DMS 273 (cell line): ENCODE results near the gene HMGXB3.

Experiments
- DNase-seq: peaks from one replicate; lab custom pipeline; 2025; ENCODE audit not compliant: unreplicated experiment; lab: John Stamatoyannopoulos, UW

HMGXB3 gene

DNA sequence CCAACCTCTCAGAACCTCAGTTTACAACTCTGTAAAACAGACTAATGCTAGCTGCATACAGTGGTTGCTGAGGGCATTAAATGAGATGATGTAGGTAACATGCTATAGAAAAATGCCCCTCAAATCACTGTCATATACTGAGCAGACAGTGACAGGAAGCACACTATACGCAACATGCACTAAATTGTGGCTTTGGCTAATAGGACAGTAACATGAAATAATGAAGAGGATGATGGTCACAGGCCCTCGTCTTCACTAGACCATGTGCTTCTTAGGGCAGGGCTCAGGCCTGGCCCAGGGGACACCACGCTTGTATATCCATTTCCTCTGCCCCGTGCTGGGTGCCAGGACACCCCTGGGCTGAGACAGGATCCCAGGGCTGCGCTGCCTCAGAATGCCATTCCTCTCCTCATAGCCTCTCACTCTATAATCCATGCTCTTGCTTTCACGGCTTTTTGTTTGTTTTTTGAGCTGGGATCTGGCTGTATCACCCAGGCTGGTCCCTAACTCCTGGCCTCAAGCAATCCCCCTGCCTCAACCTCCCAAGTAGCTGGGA, 66.9 kb downstream of the HMGXB3 start:
- DNase-seq: no peak

DNA sequence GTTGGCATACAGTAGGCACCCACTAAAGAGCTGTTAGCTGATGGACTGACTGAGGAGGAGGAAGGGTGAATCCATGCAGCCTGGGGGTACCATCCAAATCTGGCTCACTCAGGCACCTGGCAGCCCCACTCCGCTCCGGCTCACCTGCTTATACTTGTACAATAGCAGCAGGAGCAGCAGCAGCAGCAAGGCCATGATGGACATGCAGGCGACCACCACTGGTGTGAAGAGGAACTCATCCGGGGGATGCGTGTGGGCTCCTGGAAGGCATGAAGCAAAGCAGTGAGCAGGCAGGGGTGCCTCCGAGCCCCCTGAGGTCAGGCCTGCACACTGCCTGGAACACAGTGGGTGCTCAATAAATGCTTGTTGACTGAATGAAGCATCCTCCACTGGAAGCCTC, 67.5 kb downstream of the HMGXB3 start:
- DNase-seq: no peak

DNA sequence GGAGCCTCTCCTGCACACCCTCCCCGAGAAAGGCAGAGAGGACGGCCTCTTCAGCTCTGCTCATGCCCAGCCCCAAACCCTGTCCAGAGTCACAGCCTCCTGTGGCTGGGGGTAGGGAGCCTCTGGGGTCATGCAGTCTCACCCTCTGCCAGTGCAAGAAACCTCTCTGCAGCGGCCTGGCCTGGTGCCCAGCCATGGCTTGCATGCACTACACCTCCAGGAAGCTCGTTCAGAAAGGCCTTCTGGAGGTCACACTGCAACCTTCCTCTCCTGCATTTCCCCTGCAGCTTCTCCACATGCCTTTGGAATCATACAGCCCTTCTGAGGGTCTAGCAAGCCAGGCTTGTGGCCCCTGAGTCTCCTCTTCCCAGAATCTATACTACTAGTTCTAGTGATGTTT, 67.9 kb downstream of the HMGXB3 start:
- DNase-seq: no peak

DNA sequence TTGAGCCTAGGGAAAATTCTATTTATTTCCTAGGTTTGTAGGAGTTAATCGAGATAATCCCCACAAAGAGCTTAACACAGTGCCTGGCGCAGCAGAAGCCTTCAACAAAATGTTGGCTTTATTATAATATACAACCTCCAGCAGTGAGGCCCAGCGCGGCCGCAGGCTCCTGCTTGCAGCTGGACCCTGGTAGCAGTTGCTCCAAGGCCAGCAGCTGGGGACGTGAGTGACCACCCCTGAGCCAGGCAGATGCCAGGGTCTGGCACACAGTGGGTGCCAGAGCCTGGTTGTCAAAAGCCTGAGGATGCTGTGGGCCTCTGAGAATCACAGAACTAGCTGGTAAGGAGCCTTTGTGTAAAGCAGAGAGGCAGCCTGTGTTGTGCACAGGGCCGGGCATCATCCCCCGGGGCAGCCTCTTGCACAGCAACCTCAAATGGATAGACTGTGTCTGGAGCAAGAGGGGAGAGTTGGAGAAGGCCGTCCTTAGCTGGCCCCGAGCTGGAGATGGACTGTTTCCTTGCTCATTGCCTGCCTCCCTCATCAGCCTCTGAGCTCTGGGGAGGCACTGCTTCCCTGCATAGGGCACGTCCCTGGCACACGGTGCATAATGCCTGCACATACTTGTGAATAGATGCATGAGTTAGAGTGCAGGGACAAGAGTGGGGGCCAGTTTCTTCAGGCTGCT, 68.6 kb downstream of the HMGXB3 start:
- DNase-seq: no peak

DNA sequence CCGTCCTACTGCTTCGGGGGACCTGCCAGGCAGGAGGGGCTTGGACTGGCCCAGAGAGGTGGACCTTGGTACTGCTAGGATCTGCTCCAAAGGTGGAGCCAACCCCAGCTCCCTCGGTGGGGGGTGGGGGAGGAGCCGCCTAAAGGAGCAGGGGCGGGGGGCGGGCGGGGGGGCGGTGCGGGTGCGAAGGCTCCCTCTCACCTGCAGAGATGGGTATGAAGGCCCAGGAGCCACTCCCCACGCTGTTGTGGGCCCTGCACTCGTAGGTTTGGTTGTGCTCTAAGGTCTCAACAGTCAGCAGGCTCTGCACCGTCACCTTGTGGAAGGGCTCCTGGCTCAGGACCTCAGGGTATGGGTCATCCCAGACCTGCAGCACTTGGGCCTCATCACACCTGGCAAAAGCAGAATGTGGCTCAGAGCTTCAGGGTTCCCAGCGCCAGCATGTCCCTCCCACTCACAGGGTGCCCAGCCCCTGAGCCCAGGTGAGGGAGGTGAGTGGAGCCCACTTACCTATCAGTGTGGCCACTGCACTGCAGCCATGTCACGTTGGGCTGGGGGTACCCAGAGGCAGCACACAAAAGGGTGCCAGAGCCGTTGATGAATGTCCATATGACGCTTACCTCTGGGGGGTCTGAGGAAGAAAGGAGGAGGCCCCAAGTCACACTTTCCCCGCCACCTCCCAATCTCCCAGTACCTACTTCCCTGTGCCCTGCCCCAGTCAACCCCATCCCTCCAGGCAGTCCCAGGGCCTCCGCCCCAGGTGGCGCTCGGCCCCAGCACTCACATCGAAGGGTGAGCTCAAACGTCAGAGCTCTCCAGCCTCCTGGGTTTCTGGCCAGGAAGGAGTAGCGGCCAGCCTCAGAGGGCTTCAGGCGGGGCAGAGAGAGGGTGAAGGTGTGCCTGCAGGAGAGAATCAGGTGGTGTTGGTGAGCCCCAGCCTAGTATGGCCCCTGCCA, 69.4 kb downstream of the HMGXB3 start:
- DNase-seq: no peak

DNA sequence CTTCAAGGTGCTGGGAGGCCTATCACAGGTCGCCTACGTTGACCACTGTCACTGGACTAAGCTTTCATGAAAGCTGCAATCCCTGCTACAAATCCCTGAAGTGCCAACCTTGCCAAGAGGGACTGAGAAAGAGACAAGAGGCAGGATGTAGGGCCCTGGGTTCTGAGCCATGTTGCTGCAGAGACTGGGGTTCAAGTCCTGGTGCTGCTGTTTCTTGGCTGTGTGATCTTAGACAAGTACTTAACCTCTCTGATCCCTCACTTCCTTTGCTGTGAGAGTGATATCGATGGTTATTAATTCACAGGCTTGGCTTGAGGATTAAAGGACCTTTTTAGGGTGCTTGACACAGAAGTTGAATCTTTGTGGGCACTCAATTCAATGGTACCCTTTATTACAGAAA, 70.3 kb downstream of the HMGXB3 start:
- DNase-seq: no peak

DNA sequence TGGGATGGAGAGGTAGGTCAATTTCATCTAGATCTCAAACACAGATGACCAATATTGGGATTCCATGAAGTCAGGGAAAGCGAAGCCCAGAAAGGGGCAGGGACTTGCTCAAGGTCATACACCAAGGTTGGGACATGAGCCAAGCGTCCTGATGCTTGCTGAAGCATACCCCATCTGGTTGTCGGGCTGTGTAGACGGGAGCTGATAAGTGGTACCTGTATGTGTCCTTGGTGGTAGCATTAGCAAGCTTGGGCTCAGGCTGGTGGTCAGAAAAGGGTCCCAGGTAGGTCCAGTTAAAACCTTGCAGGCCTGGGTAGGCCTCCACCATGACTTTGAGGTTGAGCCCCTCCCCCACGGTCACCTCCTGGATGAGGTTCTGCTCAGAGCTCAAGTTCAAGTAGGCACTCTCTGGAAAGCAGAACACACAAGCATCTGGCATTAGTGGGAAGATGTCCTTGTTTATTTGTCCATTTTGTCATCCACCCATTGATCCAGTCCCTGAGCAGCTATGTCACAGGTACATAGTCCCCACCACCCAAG, 72.6 kb downstream of the HMGXB3 start:
- no peak for DNase-seq

DNA sequence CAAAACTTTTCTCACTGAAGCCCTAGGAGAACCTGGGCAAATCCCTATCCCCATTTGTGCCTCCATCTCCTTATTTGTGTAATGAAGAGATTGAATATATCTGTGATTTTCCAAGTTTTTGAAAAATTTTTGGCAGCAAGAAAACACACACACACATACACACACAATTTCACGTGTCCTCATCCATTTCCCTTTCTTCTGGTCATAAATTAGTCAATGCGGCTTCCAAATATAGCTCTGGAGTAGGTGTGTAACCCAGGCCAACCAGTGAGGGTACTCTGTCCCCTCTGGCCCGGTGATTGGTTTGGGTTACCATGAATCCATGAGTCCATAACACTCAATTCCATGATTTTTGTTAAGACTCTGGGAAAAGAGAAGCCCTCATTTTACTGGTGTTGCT, 73.1 kb downstream of the HMGXB3 start:
- no peak for DNase-seq

DNA sequence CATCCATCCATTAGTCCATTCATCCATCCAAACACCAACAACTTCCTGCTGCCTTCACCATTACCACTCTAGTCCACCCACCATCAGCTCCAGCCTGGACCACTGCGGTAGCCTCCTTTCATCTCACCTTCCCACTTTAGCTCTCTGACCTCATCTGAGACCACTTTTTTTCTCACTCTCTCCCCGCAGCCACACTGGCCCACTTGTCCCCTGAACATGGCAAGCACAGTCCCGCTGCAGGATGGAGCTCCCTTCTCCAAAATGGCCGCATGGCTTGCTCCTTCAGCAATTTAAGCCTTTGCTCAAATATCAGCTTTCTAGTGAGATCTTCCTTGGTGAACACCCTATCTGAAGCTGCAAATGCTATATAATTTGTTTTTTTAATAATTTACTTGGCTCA, 74.7 kb downstream of the HMGXB3 start:
- no peak for DNase-seq

DNA sequence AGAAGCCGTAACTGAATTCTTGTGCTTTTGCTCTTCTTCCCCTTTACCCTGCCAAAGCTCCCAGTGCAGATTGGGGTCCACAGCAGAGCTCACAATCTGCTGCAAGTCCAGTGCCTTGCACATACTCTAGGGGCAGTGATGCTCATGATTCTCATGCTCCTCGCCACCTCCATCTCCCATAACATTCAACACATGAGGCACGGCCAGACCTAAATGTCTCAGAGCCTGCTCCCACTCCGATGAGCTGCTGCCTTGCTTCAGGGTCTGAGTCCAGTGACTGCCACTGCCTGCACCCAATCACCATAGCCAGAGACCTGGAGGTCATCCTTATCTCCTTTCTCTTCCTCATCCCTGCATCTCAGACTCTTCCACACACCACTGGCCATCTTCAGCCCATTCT, 75.3 kb downstream of the HMGXB3 start:
- DNase-seq: peak; percentile 21

DNA sequence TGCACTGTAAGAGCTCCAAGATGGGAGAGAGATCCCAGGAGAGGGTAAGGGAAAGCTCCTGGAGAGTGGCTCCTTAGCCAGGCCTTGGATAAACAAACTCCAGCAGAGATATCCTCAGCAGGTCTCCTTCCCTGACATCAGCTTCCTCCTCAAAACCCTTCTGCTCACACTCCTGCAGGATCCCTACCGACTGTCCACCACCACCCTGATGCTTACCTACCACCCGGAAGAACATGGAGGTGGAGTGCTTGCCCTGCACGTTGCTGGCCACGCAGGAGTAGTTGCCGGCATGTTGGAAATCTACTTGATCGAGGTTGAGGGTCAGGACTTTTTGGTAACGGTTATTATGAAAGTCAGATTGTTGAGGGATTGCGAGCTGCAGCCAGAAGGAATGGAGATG, 76.5 kb downstream of the HMGXB3 start:
- no peak for DNase-seq

DNA sequence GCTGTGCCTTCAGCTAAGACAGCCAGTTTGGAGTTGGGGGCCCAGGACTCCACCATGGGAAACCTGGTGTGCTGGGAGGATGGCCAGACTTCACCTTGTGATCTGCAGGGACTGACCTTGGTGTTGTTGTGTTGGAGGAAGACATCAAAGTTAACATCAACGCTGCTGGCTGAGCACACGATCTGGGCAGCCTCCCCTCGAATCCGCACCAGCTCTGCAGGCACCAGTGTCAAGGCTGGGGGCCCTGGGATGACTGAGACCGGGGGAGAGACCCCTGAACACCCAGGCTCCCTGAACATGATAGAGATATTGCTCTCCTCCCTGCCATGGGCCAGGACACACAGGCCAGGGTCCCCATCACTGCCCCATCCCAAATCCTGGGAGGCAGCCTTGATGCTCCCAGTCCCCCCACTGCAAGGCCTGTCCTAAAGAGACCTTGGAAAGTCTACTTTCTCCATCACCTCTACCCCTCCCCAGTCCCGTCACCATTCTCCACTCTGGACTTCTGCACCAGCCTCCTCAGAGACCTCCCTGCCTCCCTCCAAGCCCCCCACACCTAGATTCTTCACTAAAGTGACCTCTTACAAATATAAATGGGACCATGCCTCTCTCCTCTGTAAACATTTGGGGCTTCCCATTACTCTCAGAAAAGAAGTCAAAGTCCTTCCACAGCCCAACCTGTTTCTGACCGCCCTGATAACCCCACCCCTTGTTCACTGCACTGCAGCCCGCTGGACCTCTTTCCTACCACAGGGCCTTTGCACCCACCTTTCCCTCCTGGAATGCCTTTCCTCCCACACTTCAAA, 77.7 kb downstream of the HMGXB3 start:
- DNase-seq: no peak

DNA sequence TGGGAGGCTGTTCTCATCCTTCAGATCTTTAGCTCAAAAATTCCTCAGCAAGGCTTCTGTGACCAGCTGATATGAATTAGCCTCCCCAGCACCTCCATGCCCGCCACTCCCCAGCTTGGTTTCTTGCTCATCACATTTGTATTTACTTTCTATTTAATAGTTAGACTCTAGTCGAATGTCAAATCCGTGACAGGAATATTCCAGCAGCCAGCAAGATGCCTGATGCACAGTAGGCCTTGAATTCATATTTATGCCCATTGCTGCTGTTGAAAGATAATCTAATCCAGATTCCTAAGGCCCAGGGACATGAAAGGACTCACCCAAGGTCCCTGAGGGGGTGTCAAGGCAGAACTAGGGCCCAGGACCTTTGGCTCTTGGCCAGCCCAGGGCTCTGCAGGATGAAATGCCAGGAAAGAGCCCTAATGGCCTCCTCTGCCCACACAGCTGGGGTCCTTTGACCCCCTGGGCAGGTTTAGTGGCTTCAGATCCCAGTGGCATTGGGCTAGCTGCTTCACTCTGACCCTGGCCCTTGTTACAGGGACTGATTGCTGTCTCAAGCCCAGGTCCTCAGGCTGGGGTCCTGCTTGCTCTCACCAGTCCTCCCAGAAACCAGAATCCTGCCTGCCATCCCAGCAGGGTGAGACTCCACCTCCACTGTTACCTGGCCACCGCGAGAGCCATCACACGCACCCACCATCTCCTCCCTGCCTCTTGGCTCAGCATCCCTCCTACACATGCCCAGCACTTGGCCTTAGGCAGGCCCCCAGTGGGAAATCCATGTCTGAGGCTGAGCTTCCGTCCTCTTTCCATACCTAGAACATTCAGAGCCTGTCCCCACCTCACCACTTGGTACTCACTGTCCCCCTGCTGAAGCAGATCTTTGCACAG, 78.5 kb downstream of the HMGXB3 start:
- no peak for DNase-seq

DNA sequence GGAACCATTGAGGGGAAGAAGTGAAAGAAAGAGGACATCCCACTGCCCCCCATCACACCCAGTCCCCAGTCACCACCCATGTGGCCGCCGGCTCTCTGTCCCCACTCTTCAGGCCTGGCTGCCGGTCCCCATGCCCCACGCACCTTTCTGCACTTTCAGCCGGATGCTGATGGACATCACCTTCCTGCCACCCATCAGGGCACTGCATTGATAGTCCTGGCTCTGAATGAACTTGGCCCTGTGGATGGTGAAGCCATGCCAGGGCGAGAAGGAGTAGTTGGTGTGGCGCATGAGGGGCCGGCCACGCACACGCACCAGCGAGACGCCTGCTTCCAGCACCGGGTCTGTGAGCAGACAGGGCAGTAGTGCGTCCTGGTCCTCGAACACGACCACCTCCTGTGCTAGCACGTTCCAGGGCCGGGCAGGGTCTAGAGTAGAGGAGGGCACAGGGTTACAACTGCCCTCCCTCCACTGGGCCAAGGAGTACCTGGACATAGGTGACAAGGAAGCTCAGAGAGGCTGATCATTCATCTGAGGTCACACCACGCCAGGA, 79.4 kb downstream of the HMGXB3 start:
- no peak for DNase-seq

DNA sequence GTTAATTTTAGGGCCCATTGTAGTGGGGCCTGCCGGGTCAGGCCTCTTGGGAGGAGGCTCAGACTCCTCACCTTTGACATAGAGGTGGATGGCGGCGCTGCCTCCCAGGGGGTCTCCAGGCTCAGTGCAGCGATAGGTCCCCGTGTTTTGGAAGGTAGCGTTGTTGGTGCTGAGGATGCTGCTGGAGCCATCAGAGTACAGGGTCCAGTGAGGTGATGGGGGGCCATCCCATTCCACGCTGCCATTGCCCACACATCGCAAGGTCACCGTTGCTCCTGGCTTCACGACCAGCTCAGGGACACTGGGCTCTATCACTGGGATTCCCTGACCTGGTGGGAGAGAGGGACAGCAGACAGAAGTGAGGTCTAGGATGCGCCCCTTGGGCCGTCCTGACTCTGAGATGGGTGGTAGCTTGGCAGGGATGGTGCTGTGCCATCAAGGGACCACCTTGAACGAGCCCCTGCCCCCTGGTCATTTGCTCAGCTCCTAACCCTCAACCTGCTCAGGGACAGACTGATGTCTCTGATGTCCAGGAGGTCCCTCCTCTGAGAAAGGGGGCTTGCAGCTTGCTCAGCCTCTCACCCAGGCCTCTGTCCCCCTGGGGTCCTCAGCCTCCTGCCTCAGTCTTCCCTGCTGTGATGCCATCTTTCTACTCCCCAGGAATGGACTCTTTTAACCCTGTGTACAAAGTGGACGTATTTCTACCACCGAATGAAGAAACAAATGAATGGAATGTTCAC, 80.3 kb downstream of the HMGXB3 start:
- no peak for DNase-seq

DNA sequence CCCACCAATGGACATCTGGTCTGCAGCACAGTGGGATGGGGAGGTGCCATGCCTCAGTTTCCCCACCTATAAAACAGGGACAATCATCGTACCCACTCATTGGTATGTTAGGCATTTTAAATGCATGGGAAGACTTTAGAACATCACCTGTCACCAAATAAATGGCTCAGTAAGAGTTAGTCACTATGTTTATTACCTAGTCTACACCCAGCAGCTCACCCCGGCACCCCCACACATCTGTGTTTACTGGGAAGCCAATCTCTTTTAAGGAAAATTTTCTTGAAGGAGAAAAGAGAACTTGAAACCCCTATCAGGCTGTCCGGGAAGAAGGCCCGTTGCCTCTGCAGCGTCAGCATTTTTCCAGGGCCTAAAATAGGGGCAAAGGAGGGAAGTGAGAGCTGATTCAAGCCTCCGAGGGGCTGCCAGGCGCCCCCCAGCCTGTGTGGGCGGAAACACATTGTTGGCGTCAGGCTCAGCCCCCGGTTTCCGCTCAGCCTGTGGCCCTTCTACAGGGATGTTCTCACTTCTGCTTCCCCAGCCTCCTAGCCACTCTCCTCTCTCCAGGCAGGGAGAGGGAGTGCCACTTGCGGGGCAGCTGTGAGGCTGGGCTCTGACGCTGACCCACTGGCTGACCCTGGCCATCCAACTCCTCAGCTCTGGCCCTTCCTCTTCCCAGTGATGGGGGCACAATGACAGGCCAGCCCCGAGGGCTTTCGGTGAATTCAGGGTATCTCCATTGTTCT, 81.2 kb downstream of the HMGXB3 start:
- no peak for DNase-seq

DNA sequence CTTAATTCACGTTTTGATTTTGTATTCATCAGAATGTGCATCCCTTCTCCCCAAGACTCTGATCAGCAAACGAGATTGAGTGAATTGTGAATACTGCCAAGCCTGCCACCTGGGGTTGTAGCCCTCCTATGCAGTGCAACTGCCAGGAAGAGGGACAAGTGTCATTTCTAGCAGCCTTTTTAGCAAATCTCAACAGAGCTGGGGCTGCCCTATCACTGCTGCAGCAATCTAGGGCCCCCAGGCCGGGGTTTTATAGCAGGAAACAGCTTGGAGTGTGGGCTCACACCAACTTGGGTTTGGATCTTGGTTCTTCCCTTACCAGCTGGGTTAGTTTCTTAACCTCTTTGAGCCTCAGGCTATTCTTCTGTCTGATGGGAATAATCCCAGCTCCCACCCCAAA, 81.8 kb downstream of the HMGXB3 start:
- DNase-seq: no peak

DNA sequence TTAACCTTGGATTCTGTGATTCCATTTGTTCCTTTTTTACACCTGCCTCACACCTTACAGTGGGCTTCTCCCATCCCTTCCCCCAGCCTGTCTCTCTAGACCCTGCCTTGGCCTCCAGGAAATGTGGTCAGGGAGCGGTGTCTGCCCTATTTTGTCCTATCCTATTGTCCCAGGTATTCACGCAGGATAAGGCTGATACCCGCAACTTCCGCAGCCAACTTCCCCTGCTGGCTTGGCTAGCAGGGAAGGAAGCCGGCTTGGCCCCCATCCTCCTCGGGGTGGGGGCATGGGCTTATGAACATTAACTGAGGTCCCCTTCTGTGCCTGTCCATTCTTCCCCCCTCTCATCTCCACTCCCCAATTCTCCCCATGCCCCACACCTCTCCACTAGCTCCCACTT, 82.3 kb downstream of the HMGXB3 start:
- DNase-seq: no peak
